ENCODE data around the gene ITPR2.

DNA sequence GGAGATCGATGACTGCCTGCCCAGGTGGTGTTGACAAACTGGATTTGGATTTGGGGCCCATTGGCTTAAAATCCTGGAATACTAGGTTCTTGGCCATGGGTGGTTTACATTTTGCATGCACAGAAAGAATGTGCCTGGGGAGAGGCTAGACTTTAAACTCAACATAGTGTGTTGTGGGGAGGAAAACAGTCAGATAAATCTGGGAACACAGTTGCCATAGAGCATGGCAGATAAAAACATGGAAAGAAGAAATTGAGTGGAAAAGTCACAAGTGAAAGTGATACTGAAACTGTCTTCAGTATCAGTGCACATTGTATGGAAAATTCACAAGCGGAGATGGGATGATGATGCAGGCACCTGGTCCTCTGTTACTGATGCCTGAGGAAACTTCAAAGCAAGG is 542.4 kb downstream of the ITPR2 start:
- TF ChIP-seq EZH2 (IDR thresholded peaks at IDR 0.05; ENCODE audit: insufficient read depth, poor library complexity, severe bottlenecking) (no peak), EZH2phosphoT487 (IDR thresholded peaks at IDR 0.05; ENCODE audit: insufficient read depth, low read depth) (no peak)
